Activated T-helper 2 cell treated with anti-CD3 and anti-CD28 coated beads, Interferon-gamma antibody, Interleukin-2, Interleukin-4, amounts not matched to agents 10 μg/mL and 5 μg/mL and 100 μg/mL, durations not matched to agents 14 hours and 24 hours and 36 hours (primary cell): Measurements from ENCODE around the gene APBA2. TPM values are rescaled to one million over a fixed set of nuclear protein-coding genes. Genes with fewer than 3 reads are reported as not detected.

ENCODE experiments used
- DNase-seq: peaks from one replicate; pipeline ENCODE4 v3.0.0; 2021; ENCODE audit warnings: low spot score
- H3K27ac Mint-ChIP-seq: one replicate; pipeline ENCODE4 v1.8.0; 2021; ENCODE audit warnings: mixed read lengths
- H3K27me3 Mint-ChIP-seq: one replicate; pipeline ENCODE4 v1.8.0; 2021; ENCODE audit warnings: low read depth, mixed read lengths
- H3K36me3 Mint-ChIP-seq: one replicate; pipeline ENCODE4 v1.8.0; 2021; ENCODE audit warnings: low read depth, mixed read lengths
- H3K4me1 Mint-ChIP-seq: one replicate; pipeline ENCODE4 v1.8.0; 2021; ENCODE audit warnings: low read depth, mixed read lengths
- H3K4me3 Mint-ChIP-seq: one replicate; pipeline ENCODE4 v1.8.0; 2021; ENCODE audit warnings: low read depth, mild to moderate bottlenecking, moderate library complexity, mixed read lengths
- H3K9me3 Mint-ChIP-seq: one replicate; pipeline ENCODE4 v1.8.0; 2021; ENCODE audit warnings: mixed read lengths
- intact Hi-C: fragments of 100-400 bp; cut with micrococcal nuclease; formaldehyde crosslinking; loops from one replicate; pipeline ENCODE4 v1.15.1; 2023
- total RNA-seq: library from RNA; stranded (reverse); gene quantifications from 2 replicates; pipeline ENCODE4 v1.2.3, GENCODE V29; 2022

The APBA2 gene
- total RNA-seq, 1 donor from 2014 or later, result 1.2 TPM

GRCh38 chr15:28969511-28970085 lies 83.8 kb downstream of the APBA2 start:
- Mint-ChIP-seq H3K4me1 (peaks cover 2% of the 10 kb centered on the region), H3K9me3 (no peaks in the 10 kb centered on the region), H3K4me3 (no peak overlapping the region), H3K36me3 (no peaks in the 10 kb centered on the region), H3K27ac (no peak overlapping the region), H3K27me3 (peaks cover 11% of the 10 kb centered on the region)
- DNase-seq, result no peak
- intact Hi-C loops, result loop anchor here (5.0 to 10.0 kb wide), 3 partner anchors 32 to 185 kb away; partner anchors contain the start of gene APBA2

GRCh38 chr15:28974142-28974541 lies 88.4 kb downstream of the APBA2 start:
- peaks cover 6% of the 10 kb centered on the region for H3K4me1 Mint-ChIP-seq
- H3K36me3 Mint-ChIP-seq, result no peaks in the 10 kb centered on the region
- DNase-seq, result no peak
- H3K9me3 Mint-ChIP-seq, result no peaks in the 10 kb centered on the region
- peaks cover 4% of the 10 kb centered on the region for H3K27me3 Mint-ChIP-seq
- intact Hi-C loops, result loop anchor here (5.0 to 10.0 kb wide), 3 partner anchors 37 to 189 kb away; partner anchors contain the start of gene APBA2
- H3K27ac Mint-ChIP-seq, result no peak overlapping the region
- H3K4me3 Mint-ChIP-seq, result no peak overlapping the region

GRCh38 chr15:28975766-28976179 lies 90.0 kb downstream of the APBA2 start:
- Mint-ChIP-seq H3K27me3 (peaks cover 4% of the 10 kb centered on the region), H3K4me3 (no peak overlapping the region), H3K27ac (no peak overlapping the region), H3K9me3 (no peaks in the 10 kb centered on the region), H3K4me1 (peaks cover 6% of the 10 kb centered on the region), H3K36me3 (no peaks in the 10 kb centered on the region)
- DNase-seq, result peak; percentile 43
- intact Hi-C loops, result loop anchor here (10.0 kb wide), 2 partner anchors 91 to 191 kb away; partner anchors contain the start of gene APBA2

GRCh38 chr15:28977377-28978010 lies 91.7 kb downstream of the APBA2 start:
- Mint-ChIP-seq H3K4me3 (no peak overlapping the region), H3K36me3 (no peaks in the 10 kb centered on the region), H3K27ac (no peak overlapping the region), H3K4me1 (peaks cover 6% of the 10 kb centered on the region), H3K9me3 (no peaks in the 10 kb centered on the region), H3K27me3 (no peaks in the 10 kb centered on the region)
- intact Hi-C loops, result loop anchor here (10.0 kb wide), 2 partner anchors 93 to 193 kb away; partner anchors contain the start of gene APBA2
- DNase-seq, result no peak

- Mint-ChIP-seq H3K4me3 (no peak overlapping the region), H3K36me3 (no peaks in the 10 kb centered on the region), H3K9me3 (no peaks in the 10 kb centered on the region), H3K27ac (no peak overlapping the region), H3K4me1 (peaks cover 6% of the 10 kb centered on the region), H3K27me3 (no peaks in the 10 kb centered on the region)
- intact Hi-C loops, result loop anchor here (10.0 kb wide), 2 partner anchors 93 to 193 kb away; partner anchors contain the start of gene APBA2
- no peak for DNase-seq
These were observed 92.2 kb downstream of the APBA2 start for GRCh38 chr15:28978011-28978378.

- H3K27ac Mint-ChIP-seq, result no peak overlapping the region
These were observed 92.9 kb downstream of the APBA2 start for GRCh38 chr15:28978661-28979060.

GRCh38 chr15:28979208-28979841 lies 93.6 kb downstream of the APBA2 start:
- no peak for DNase-seq
- Mint-ChIP-seq H3K4me1 (peaks cover 4% of the 10 kb centered on the region), H3K4me3 (no peak overlapping the region), H3K27me3 (no peaks in the 10 kb centered on the region), H3K9me3 (no peaks in the 10 kb centered on the region), H3K27ac (no peak overlapping the region), H3K36me3 (no peaks in the 10 kb centered on the region)
- intact Hi-C loops, result loop anchor here (10.0 kb wide), 2 partner anchors 95 to 195 kb away; partner anchors contain the start of gene APBA2

More at GRCh38 chr15:28978661-28979060, 92.9 kb downstream of the APBA2 start:
- Mint-ChIP-seq H3K4me1 (peaks cover 6% of the 10 kb centered on the region), H3K27me3 (no peaks in the 10 kb centered on the region), H3K9me3 (no peaks in the 10 kb centered on the region), H3K4me3 (no peak overlapping the region), H3K36me3 (no peaks in the 10 kb centered on the region)
- intact Hi-C loops, result loop anchor here (10.0 kb wide), 2 partner anchors 94 to 194 kb away; partner anchors contain the start of gene APBA2
- DNase-seq, result no peak

- no peaks in the 10 kb centered on the region for H3K27me3 Mint-ChIP-seq
- DNase-seq, result no peak
- intact Hi-C loops, result no loop called here
- H3K27ac Mint-ChIP-seq, result no peak overlapping the region
- H3K9me3 Mint-ChIP-seq, result no peaks in the 10 kb centered on the region
- H3K4me1 Mint-ChIP-seq, result no peaks in the 10 kb centered on the region
- H3K36me3 Mint-ChIP-seq, result no peaks in the 10 kb centered on the region
- no peak overlapping the region for H3K4me3 Mint-ChIP-seq
These were observed 95.1 kb downstream of the APBA2 start for GRCh38 chr15:28980709-28981350.

GRCh38 chr15:28981351-28981720 lies 95.6 kb downstream of the APBA2 start:
- no peak for DNase-seq
- H3K9me3 Mint-ChIP-seq, result no peaks in the 10 kb centered on the region
- H3K36me3 Mint-ChIP-seq, result no peaks in the 10 kb centered on the region
- H3K4me3 Mint-ChIP-seq, result no peak overlapping the region
- intact Hi-C loops, result no loop called here
- no peak overlapping the region for H3K27ac Mint-ChIP-seq
- H3K27me3 Mint-ChIP-seq, result no peaks in the 10 kb centered on the region
- no peaks in the 10 kb centered on the region for H3K4me1 Mint-ChIP-seq

GRCh38 chr15:28981921-28982320 lies 96.1 kb downstream of the APBA2 start:
- Mint-ChIP-seq H3K4me1 (no peaks in the 10 kb centered on the region), H3K4me3 (no peak overlapping the region), H3K36me3 (no peaks in the 10 kb centered on the region), H3K27me3 (no peaks in the 10 kb centered on the region), H3K9me3 (no peaks in the 10 kb centered on the region), H3K27ac (no peak overlapping the region)
- intact Hi-C loops, result no loop called here
- DNase-seq, result no peak

- Mint-ChIP-seq H3K27ac (no peak overlapping the region), H3K4me1 (no peaks in the 10 kb centered on the region), H3K36me3 (no peaks in the 10 kb centered on the region), H3K9me3 (no peaks in the 10 kb centered on the region), H3K27me3 (no peaks in the 10 kb centered on the region), H3K4me3 (no peak overlapping the region)
- intact Hi-C loops, result no loop called here
- DNase-seq, result no peak
These were observed 97.1 kb downstream of the APBA2 start for GRCh38 chr15:28982886-28983285.

- Mint-ChIP-seq H3K36me3 (no peaks in the 10 kb centered on the region), H3K4me1 (no peaks in the 10 kb centered on the region), H3K27ac (no peak overlapping the region), H3K9me3 (no peaks in the 10 kb centered on the region), H3K27me3 (no peaks in the 10 kb centered on the region), H3K4me3 (no peak overlapping the region)
- intact Hi-C loops, result no loop called here
- DNase-seq, result no peak
These were observed 97.9 kb downstream of the APBA2 start for GRCh38 chr15:28983432-28984311.
